ENCODE measurements around the gene FAM149A.
A peak's percentile ranks its signal among the peaks of the same experiment; 100 is the strongest.

The FAM149A gene

GRCh38 chr4:186131935-186132334 is 27.4 kb downstream of the FAM149A start:
- TF ChIP-seq PPARA (CRISPR knock-in tag; IDR thresholded peaks at IDR 0.05; ENCODE audit: borderline replicate concordance) = no peak
- no peak for TF ChIP-seq ZFP30 (CRISPR knock-in tag; IDR thresholded peaks at IDR 0.05)
- TF ChIP-seq ISL1 (CRISPR knock-in tag; IDR thresholded peaks at IDR 0.05) = no peak
- TF ChIP-seq POU6F1 (CRISPR knock-in tag; IDR thresholded peaks at IDR 0.05; ENCODE audit: borderline replicate concordance, low read depth) = no peak
- no peak for TF ChIP-seq ESRRG (CRISPR knock-in tag; IDR thresholded peaks at IDR 0.05)
- no peak for ATAC-seq

DNA sequence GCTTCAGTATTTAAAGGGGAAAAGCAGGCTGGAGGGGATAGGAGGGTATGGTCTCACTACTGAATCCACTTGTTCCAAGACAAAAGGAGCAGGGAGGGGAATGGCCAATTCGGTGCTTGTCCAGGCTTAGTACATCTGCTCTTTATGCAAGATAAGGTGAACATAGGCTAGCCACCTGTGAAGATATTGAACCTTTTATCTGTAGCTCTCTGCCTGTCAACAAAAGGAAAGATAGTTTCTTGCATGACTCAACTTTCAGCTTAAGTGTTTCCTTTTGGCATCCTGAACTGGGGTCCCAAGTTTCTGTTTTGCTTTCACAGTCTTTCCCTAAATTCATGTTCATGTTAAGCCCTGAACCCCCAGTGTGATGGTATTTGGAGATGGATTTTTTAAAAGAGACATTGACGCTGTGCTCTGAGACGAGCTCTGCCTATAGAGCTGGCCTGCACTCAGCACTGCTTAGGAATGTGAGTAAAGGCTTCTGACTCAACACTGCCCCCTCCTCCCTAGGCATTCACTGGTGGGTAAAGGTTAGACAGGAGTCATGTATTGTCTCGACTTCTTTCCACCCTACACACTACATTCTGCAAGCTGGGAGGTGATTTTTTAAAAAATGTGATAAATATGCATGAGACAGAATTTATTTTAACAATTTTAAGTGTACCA is 28.2 kb downstream of the FAM149A start:
- TF ChIP-seq, protein P1, sequence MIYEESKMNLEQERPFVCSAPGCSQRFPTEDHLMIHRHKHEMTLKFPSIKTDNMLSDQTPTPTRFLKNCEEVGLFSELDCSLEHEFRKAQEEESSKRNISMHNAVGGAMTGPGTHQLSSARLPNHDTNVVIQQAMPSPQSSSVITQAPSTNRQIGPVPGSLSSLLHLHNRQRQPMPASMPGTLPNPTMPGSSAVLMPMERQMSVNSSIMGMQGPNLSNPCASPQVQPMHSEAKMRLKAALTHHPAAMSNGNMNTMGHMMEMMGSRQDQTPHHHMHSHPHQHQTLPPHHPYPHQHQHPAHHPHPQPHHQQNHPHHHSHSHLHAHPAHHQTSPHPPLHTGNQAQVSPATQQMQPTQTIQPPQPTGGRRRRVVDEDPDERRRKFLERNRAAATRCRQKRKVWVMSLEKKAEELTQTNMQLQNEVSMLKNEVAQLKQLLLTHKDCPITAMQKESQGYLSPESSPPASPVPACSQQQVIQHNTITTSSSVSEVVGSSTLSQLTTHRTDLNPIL (CRISPR knock-in tag; IDR thresholded peaks at IDR 0.05; ENCODE audit: low read depth) = no peak
- TF ChIP-seq RARB (CRISPR knock-in tag; IDR thresholded peaks at IDR 0.05) (no peak), CSDC2 (CRISPR knock-in tag; IDR thresholded peaks at IDR 0.05) (no peak), POU6F1 (CRISPR knock-in tag; IDR thresholded peaks at IDR 0.05; ENCODE audit: borderline replicate concordance, low read depth) (no peak), ZFP3 (CRISPR knock-in tag; IDR thresholded peaks at IDR 0.05) (no peak), TCF4 (CRISPR knock-in tag; IDR thresholded peaks at IDR 0.05; ENCODE audit: borderline replicate concordance) (no peak), ZNF70 (CRISPR knock-in tag; IDR thresholded peaks at IDR 0.05) (no peak)
- ATAC-seq = peak; percentile 97

DNA sequence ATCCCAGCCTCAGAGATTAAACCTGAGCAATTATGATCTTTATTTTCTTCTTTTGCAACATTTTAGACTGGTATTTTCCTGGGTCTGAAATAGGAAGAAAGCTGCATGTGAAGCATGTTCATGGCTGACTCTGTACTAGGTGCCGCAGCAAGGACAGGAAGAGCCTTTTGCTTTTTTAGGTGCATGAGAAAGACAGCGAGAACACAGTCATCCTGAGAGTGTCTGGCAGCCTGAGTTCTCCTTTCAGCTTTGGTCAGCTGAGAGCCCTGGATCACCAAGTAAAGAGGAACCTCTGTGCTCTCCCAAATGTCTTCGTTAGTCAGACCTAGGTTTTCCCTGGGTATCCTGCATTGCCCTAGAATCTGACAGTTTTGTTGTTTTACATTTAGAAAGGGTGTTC is 29.8 kb downstream of the FAM149A start:
- ATAC-seq = no peak
- TF ChIP-seq PPARA (CRISPR knock-in tag; IDR thresholded peaks at IDR 0.05; ENCODE audit: borderline replicate concordance) (no peak), ZC3H10 (CRISPR knock-in tag; IDR thresholded peaks at IDR 0.05) (no peak), ARNTL (CRISPR knock-in tag; IDR thresholded peaks at IDR 0.05; ENCODE audit: borderline replicate concordance, low read depth) (no peak), ZNF565 (CRISPR knock-in tag; conservative IDR thresholded peaks at IDR 0.05; ENCODE audit: low read depth) (no peak), OSR1 (CRISPR knock-in tag; IDR thresholded peaks at IDR 0.05) (no peak), ZFP30 (CRISPR knock-in tag; IDR thresholded peaks at IDR 0.05) (no peak), ISL1 (CRISPR knock-in tag; IDR thresholded peaks at IDR 0.05) (no peak), ZFP3 (CRISPR knock-in tag; IDR thresholded peaks at IDR 0.05) (no peak), TCF4 (CRISPR knock-in tag; IDR thresholded peaks at IDR 0.05; ENCODE audit: borderline replicate concordance) (no peak), ZNF8 (CRISPR knock-in tag; IDR thresholded peaks at IDR 0.05) (no peak), ZNF70 (CRISPR knock-in tag; IDR thresholded peaks at IDR 0.05) (no peak)

- TF ChIP-seq ARNTL (CRISPR knock-in tag; IDR thresholded peaks at IDR 0.05; ENCODE audit: borderline replicate concordance, low read depth) (no peak), BACH2 (CRISPR knock-in tag; IDR thresholded peaks at IDR 0.05; ENCODE audit: borderline replicate concordance) (no peak), ZC3H10 (CRISPR knock-in tag; IDR thresholded peaks at IDR 0.05) (no peak), ZFP3 (CRISPR knock-in tag; IDR thresholded peaks at IDR 0.05) (no peak), ZNF8 (CRISPR knock-in tag; IDR thresholded peaks at IDR 0.05) (no peak), ISL1 (CRISPR knock-in tag; IDR thresholded peaks at IDR 0.05) (no peak), ZNF565 (CRISPR knock-in tag; conservative IDR thresholded peaks at IDR 0.05; ENCODE audit: low read depth) (no peak), CSRNP3 (CRISPR knock-in tag; IDR thresholded peaks at IDR 0.05) (no peak), TOX (CRISPR knock-in tag; IDR thresholded peaks at IDR 0.05; ENCODE audit: borderline replicate concordance) (no peak), PPARA (CRISPR knock-in tag; IDR thresholded peaks at IDR 0.05; ENCODE audit: borderline replicate concordance) (no peak)
- no peak for ATAC-seq
Observed at GRCh38 chr4:186134861-186135260, 30.4 kb downstream of the FAM149A start.

Measured in SK-N-SH treated with all-trans-retinoic acid at 6 μM for 48 hours (cell line).